Endothelial cell of umbilical vein (primary cell): ENCODE data around the gene MEF2C.

Experiments
- CTCF ChIP-seq, 2 donors: IDR thresholded peaks; 1 replicate in 1 of 2; 2 replicates in 1 of 2; pipeline ENCODE4 v1.5.1; 2011; ENCODE audit warnings: low read length in 2 of 2, mild to moderate bottlenecking in 2 of 2, moderate library complexity in 2 of 2, control low read depth in 1 of 2, inconsistent platforms in 1 of 2, low read depth in 1 of 2; ENCODE audit not compliant: insufficient read depth in 1 of 2; ENCODE audit errors: extremely low read depth in 1 of 2
- EZH2 ChIP-seq: IDR thresholded peaks from 2 replicates; pipeline ENCODE4 v1.6.1; 2012; ENCODE audit warnings: borderline replicate concordance, low read depth, mild to moderate bottlenecking, moderate library complexity, low read length, inconsistent platforms; ENCODE audit not compliant: severe bottlenecking
- POLR2A ChIP-seq: IDR thresholded peaks from 2 replicates; pipeline ENCODE4 v1.6.1; 2012; ENCODE audit warnings: low read depth, mild to moderate bottlenecking, control low read depth, low read length
- POLR2AphosphoS5 ChIP-seq: IDR thresholded peaks from 2 replicates; pipeline ENCODE4 v1.6.1; 2012; ENCODE audit warnings: low read depth, mild to moderate bottlenecking, control low read depth, low read length, moderate library complexity; ENCODE audit not compliant: insufficient read depth
- TF ChIP-seq, protein P1 (sequence below): IDR thresholded peaks from 2 replicates; pipeline ENCODE4 v1.6.1; 2011; ENCODE audit not compliant: insufficient read depth, insufficient read length

- TF ChIP-seq CTCF (IDR thresholded peaks at IDR 0.05; ENCODE audit: extremely low read depth in 1 of 2, insufficient read depth in 1 of 2, low read depth in 1 of 2, low read length in 2 of 2), result no peak
- no peak for TF ChIP-seq POLR2AphosphoS5
- TF ChIP-seq EZH2, result no peak
- no peak for TF ChIP-seq POLR2A
- TF ChIP-seq, protein P1, sequence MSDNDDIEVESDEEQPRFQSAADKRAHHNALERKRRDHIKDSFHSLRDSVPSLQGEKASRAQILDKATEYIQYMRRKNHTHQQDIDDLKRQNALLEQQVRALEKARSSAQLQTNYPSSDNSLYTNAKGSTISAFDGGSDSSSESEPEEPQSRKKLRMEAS, result no peak
These were observed 97.0 kb downstream of the MEF2C start for GRCh38 chr5:88785746-88786565.
